Ovary (tissue), 9 donors: ENCODE results near the gene GALNTL6. TPM values are rescaled to one million over a fixed set of nuclear protein-coding genes. Genes with fewer than 3 reads are reported as not detected.
"Not testable (repeated sequence)": the region's sequence is repeated elsewhere in the genome, so short reads cannot be mapped to it uniquely, and the experiment has no call there.

Experiments
- DNase-seq, 5 donors: peaks; one replicate each; pipeline ENCODE4 v3.0.0-alpha.2; 2019 to 2020
- H3K27ac ChIP-seq, 2 donors: fragments of 200-600 bp; one replicate each; pipeline versions ENCODE4 v1.5.1 to v1.8.0; 2019 to 2022
- H3K27me3 ChIP-seq: fragments of 200-600 bp; one replicate; pipeline ENCODE4 v1.8.0; 2022
- H3K36me3 ChIP-seq: fragments of 200-600 bp; sonication (generic); one replicate; pipeline ENCODE4 v1.5.1; 2019
- H3K4me1 ChIP-seq: one replicate; pipeline ENCODE4 v1.8.1; 2013; ENCODE audit warnings: mild to moderate bottlenecking, moderate library complexity; ENCODE audit not compliant: insufficient read depth
- H3K4me3 ChIP-seq: fragments of 200-600 bp; sonication (generic); one replicate; pipeline ENCODE4 v1.5.1; 2017
- H3K9me3 ChIP-seq, 2 donors: fragments of 200-600 bp in 1 of 2; sonication (generic) in 1 of 2; one replicate each; pipeline versions ENCODE4 v1.5.1 to v1.8.1; 2013 to 2019; ENCODE audit warnings: mild to moderate bottlenecking in 1 of 2, moderate library complexity in 1 of 2
- EP300 ChIP-seq: sonication (generic); formaldehyde crosslinking; IDR thresholded peaks from one replicate; pipeline ENCODE4 v1.6.1; 2017; ENCODE audit warnings: antibody characterized with exemption
- POLR2A ChIP-seq: fragments of 450-650 bp; IDR thresholded peaks from one replicate; pipeline ENCODE4 v1.6.1; 2017; ENCODE audit warnings: antibody characterized with exemption, mild to moderate bottlenecking, moderate library complexity
- WGBS, 3 donors: extraction: QIAGEN DNeasy Blood & Tissue Kit in 1 of 3; methylation state at CpG; one replicate each; pipeline versions ENCODE4 v1.1.5 to v1.1.7; 2013 to 2017; 5-methylcytosine and 5-hydroxymethylcytosine counted together
- intact Hi-C, 4 donors: fragments of 100-400 bp; cut with DNase I; formaldehyde crosslinking; loops; one replicate each; pipeline versions ENCODE4 v1.11.0 to v1.15.1; 2022 to 2023
- polyA plus RNA-seq, 2 donors: library from polyadenylated mRNA; stranded (reverse); fragments of 200-250 nt in 1 of 2; fragments of 350-450 nt in 1 of 2; fragmentation: Illumina TruSeq in 1 of 2; extraction: RNeasy Lipid Tissue Mini Kit (QIAGEN cat#74804) in 1 of 2; gene quantifications; one replicate each; pipeline ENCODE4 v1.2.3, GENCODE V29; 2013 to 2014
- total RNA-seq, 7 donors: library from RNA; depleted of rRNA in 2 of 7; stranded (reverse); fragments of >200 nt in 2 of 7; fragmentation: NEBNext Ultra II Directional in 3 of 7; extraction: Animal tissue kit (Norgen Biotek cat#: 25700) in 3 of 7; gene quantifications; one replicate each; pipeline versions ENCODE4 v1.1.0 to v1.2.4, GENCODE V29; 2016 to 2023
- TF ChIP-seq, protein P1 (sequence below), 3 donors: fragments of 450-650 bp in 2 of 3; fragments of 200-600 bp in 1 of 3; IDR thresholded peaks; one replicate each; pipeline versions ENCODE4 v1.5.1 to v1.8.0; 2016 to 2022; ENCODE audit warnings: antibody characterized with exemption in 3 of 3, mild to moderate bottlenecking in 1 of 3
- donor health status: DM: no; HTN: no; CAD: no; lungs with moderate emphysema.
- donor health status: DM: no; HTN: no; CAD: no.
- donor health status: Bipolar disorder and iron deficiency.
- donor health status: DM: yes; HTN: yes; CAD: no.
- donor health status: DM: no; HTN: no; CAD: no.
- donor health status: DM: yes; HTN: yes; CAD: no.

The GALNTL6 gene
- total and polyA plus RNA-seq, 9 donors = 0.11 to 1.8 TPM; not detected in 7

DNA sequence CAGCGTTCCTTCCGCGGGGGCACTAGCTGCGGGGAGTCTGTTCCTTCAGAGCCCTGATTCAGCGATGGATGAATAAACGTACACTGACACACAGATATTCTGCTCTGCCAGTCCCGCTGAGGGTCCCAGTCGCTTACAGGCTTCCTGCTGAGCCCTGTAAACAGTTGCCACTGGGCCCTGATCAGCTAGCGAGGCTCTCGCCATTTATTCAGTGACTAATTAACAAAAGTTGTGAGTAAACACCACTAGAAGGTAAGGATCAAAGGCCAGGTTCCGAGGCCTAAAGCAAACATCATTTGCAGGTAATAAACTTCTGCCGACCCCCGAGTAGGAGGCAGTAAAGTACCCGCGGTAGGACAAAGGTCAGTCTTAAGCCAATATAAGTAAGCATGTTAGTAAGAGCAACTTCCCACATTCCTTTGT lies 912.8 kb downstream of the GALNTL6 start:
- Histone ChIP-seq H3K36me3 (no peaks in the 10 kb centered on the region), H3K27me3 (no peaks in the 10 kb centered on the region), H3K27ac (no peak overlapping the region), H3K9me3 (no peaks in the 10 kb centered on the region), H3K4me3 (no peak overlapping the region), H3K4me1 (no peaks in the 10 kb centered on the region)
- 35 to 36% (median 36%) methylated on average over 15 of the region's 15 CpGs for WGBS, 3 donors
- TF ChIP-seq POLR2A (no peak), EP300 (no peak)
- TF ChIP-seq, protein P1, sequence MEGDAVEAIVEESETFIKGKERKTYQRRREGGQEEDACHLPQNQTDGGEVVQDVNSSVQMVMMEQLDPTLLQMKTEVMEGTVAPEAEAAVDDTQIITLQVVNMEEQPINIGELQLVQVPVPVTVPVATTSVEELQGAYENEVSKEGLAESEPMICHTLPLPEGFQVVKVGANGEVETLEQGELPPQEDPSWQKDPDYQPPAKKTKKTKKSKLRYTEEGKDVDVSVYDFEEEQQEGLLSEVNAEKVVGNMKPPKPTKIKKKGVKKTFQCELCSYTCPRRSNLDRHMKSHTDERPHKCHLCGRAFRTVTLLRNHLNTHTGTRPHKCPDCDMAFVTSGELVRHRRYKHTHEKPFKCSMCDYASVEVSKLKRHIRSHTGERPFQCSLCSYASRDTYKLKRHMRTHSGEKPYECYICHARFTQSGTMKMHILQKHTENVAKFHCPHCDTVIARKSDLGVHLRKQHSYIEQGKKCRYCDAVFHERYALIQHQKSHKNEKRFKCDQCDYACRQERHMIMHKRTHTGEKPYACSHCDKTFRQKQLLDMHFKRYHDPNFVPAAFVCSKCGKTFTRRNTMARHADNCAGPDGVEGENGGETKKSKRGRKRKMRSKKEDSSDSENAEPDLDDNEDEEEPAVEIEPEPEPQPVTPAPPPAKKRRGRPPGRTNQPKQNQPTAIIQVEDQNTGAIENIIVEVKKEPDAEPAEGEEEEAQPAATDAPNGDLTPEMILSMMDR (IDR thresholded peaks at IDR 0.05) = no peak
- intact Hi-C loops = no loop called here
- DNase-seq = no peak

DNA sequence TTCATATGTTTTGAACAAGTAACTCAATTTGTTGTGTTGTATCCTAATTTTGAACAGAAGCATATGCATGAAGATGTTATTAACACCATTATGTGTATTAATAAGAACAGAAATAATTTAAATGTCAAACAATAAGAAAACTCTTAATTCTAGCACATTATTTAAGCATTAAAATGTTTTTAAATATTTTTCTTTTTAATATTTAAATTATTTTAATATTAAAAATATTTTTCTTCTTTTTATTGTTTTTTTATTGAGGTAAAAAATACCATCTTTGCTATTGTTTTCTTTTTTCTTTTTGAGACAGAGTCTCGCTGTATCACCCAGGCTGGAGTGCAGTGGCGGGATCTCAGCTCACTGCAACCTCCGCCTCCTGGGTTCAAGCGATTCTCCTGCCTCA lies 914.4 kb downstream of the GALNTL6 start:
- Histone ChIP-seq H3K4me3 (no peak overlapping the region), H3K9me3 (no peaks in the 10 kb centered on the region), H3K4me1 (no peaks in the 10 kb centered on the region), H3K27ac (no peak overlapping the region), H3K36me3 (no peaks in the 10 kb centered on the region), H3K27me3 (no peaks in the 10 kb centered on the region)
- TF ChIP-seq POLR2A (no peak), EP300 (no peak)
- TF ChIP-seq, protein P1 (IDR thresholded peaks at IDR 0.05) = no peak
- no peak for DNase-seq
- WGBS, 3 donors = 90 to 95% (median 93%) methylated on average over 4 of the region's 4 CpGs
- intact Hi-C loops = no loop called here

DNA sequence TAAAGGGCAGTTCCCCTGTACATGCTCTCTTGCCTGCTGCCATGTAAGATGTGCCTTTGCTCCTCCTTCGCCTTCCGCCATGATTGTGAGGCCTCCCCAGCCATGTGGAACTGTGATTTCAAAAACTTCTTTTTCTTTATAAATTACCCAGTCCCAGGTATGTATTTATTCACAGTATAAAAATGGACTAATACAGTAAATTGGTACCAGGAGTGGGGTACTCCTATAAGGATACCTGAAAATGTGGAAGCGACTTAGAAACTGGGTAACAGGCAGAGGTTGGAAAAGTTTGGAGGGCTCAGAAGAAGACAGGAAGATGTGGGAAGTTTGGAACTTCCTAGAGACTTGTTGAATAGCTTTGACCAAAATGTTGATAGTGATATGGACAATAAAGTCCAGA lies 920.4 kb downstream of the GALNTL6 start:
- H3K4me3 ChIP-seq, DNase-seq, H3K27ac ChIP-seq, H3K36me3 ChIP-seq, H3K4me1 ChIP-seq, intact Hi-C loops, H3K9me3 ChIP-seq, H3K27me3 ChIP-seq: not testable (repeated sequence)
- 94 to 96% (median 95%) methylated on average over 3 of the region's 3 CpGs for WGBS, 3 donors

DNA sequence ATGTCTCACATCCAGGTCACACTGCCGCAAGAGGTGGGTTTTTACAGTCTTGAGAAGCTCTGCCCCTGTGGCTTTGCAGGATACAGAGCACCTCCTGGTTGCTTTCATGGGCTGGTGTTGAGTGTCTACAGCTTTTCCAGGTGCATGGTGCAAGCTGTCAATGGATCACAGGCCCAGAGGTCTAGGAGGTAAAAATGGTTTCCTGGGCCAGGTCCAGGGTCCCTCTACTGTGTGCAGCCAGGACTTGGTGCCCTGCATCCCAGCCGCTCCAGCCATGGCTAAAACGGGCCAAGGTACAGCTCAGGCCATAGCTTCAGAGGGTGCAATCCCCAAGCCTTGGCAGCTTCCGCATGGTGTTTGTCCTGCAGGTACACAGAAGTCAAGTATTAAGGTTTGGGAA lies 921.4 kb downstream of the GALNTL6 start:
- Histone ChIP-seq H3K9me3 (no peaks in the 10 kb centered on the region), H3K36me3 (no peaks in the 10 kb centered on the region), H3K27me3 (no peaks in the 10 kb centered on the region), H3K4me3 (no peak overlapping the region), H3K27ac (no peak overlapping the region), H3K4me1 (no peaks in the 10 kb centered on the region)
- DNase-seq = no peak
- intact Hi-C loops = no loop called here
- TF ChIP-seq EP300 (no peak), POLR2A (no peak)
- TF ChIP-seq, protein P1 (IDR thresholded peaks at IDR 0.05) = no peak
- 69 to 79% (median 73%) methylated on average over 4 of the region's 4 CpGs for WGBS, 3 donors

DNA sequence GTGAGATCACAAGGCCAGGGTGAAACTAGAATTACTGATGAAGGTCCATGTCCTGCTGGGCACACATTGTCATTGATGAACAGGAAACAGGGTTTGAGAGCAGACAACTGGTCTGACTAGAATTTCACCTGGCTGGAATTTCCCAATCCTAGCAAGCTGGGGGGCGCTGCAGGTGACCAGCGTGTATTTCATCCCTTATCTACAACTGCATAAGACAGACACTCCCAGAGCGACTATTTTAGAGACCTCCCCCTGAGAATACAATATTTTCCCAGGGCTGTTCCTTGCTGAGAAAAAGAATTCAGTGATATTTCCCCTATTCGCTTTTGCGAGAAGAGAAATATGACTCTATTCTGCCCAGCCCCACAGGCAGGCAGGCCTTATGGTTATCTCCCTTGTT lies 922.8 kb downstream of the GALNTL6 start:
- TF ChIP-seq EP300 (no peak), POLR2A (no peak)
- TF ChIP-seq, protein P1 (IDR thresholded peaks at IDR 0.05) = no peak
- Histone ChIP-seq H3K27ac (no peak overlapping the region), H3K4me1 (no peaks in the 10 kb centered on the region), H3K4me3 (no peak overlapping the region), H3K9me3 (no peaks in the 10 kb centered on the region), H3K36me3 (no peaks in the 10 kb centered on the region), H3K27me3 (no peaks in the 10 kb centered on the region)
- WGBS, 3 donors = 80 to 91% (median 82%) methylated on average over 5 of the region's 5 CpGs
- no peak for DNase-seq
- intact Hi-C loops = no loop called here
